ENCODE data around the gene PTCSC3. TPM values are rescaled to one million over a fixed set of nuclear protein-coding genes. Genes with fewer than 3 reads are reported as not detected.

PTCSC3 gene
- polyA plus RNA-seq, 3 donors: not detected

DNA sequence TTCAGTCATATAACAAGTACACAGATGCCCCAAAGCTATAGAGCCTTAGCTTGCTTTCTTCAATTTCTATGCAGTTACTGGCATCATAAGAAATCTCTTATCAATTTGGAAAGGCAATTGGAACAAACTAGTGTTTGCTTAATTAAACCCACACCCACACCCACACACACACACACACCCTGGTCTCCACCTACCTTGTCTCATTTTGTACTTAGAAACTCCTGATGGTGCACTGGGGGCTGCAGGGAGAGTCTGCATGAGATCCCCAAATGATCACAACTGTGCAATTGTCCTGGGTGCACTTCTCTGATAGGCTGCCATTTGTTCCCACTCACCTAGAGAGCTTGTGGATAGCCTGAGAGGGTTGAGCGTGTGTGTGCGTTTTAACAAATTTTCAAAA is 40.5 kb upstream of the PTCSC3 start:
- no peaks in the 10 kb centered on the region for H3K9me3 ChIP-seq (replicated peaks in 1 of 2; ENCODE audit: control insufficient read depth in 1 of 2, insufficient read depth in 1 of 2, low read length in 2 of 2)

DNA sequence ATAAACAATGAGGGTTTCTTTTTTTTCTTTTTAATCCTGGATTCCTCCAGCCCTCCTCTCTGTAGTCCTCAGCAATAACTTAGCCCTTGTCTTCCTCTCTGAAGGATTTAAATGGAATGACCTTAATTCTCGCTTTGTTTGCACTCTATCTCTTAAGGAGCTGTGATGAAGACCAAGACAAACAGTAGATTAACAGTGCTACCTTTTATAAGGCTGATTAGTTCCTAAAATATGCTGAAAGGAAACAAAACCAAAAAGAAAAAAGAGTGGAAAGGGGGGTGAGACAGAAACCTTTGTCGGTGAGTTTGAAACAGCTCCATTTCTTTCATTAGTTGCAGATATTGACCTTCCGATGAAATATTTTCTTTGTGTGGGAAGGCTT is 38.7 kb upstream of the PTCSC3 start:
- no peak overlapping the region for H3K4me2 ChIP-seq (replicated peaks; ENCODE audit: extremely low read depth, low read length, poor library complexity, severe bottlenecking)
- H3K36me3 Mint-ChIP-seq: no peaks in the 10 kb centered on the region
- intact Hi-C loops (cut with micrococcal nuclease): loop anchor here (10.0 kb wide), 2 partner anchors 150 to 170 kb away; no protein-coding TSS in a partner anchor

More for the DNA sequence above, 40.5 kb upstream of the PTCSC3 start:
- WGBS (ENCODE audit: insufficient coverage): no CpG with 5 or more reads among the region's 2 CpGs
- Histone ChIP-seq H3K4me3 (replicated peaks in 1 of 3; ENCODE audit: low read depth in 2 of 3, low read length in 3 of 3) (no peak overlapping the region), H4K20me1 (ENCODE audit: insufficient read depth, low read length) (no peaks in the 10 kb centered on the region), H3K4me2 (replicated peaks; ENCODE audit: extremely low read depth, low read length, poor library complexity, severe bottlenecking) (no peak overlapping the region), H3K79me2 (ENCODE audit: insufficient read depth, low read length) (no peaks in the 10 kb centered on the region), H3K4me1 (ENCODE audit: control insufficient read depth in 1 of 2, insufficient read depth in 2 of 2, low read length in 2 of 2) (no peaks in the 10 kb centered on the region), H3K27ac (ENCODE audit: low read depth in 1 of 2, low read length in 2 of 2) (no peak overlapping the region), H3K27me3 (ENCODE audit: control insufficient read depth in 2 of 2, insufficient read depth in 2 of 2, low read length in 2 of 2) (peaks cover 3 to 10% of the 10 kb centered on the region in 2 donors), H2AFZ (ENCODE audit: insufficient read depth, low read depth, low read length, poor library complexity, severe bottlenecking) (no peak overlapping the region), H3K9ac (ENCODE audit: insufficient read depth, low read length, poor library complexity, severe bottlenecking) (no peak overlapping the region), H3K36me3 (replicated peaks in 1 of 2; ENCODE audit: control insufficient read depth in 1 of 2, insufficient read depth in 2 of 2, low read length in 2 of 2) (no peaks in the 10 kb centered on the region)
- TF ChIP-seq, protein P1, sequence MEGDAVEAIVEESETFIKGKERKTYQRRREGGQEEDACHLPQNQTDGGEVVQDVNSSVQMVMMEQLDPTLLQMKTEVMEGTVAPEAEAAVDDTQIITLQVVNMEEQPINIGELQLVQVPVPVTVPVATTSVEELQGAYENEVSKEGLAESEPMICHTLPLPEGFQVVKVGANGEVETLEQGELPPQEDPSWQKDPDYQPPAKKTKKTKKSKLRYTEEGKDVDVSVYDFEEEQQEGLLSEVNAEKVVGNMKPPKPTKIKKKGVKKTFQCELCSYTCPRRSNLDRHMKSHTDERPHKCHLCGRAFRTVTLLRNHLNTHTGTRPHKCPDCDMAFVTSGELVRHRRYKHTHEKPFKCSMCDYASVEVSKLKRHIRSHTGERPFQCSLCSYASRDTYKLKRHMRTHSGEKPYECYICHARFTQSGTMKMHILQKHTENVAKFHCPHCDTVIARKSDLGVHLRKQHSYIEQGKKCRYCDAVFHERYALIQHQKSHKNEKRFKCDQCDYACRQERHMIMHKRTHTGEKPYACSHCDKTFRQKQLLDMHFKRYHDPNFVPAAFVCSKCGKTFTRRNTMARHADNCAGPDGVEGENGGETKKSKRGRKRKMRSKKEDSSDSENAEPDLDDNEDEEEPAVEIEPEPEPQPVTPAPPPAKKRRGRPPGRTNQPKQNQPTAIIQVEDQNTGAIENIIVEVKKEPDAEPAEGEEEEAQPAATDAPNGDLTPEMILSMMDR (IDR thresholded peaks at IDR 0.05): no peak
- H3K4me3 Mint-ChIP-seq: no peak overlapping the region
- intact Hi-C loops (cut with micrococcal nuclease): loop anchor here (10.0 kb wide), 2 partner anchors 148 to 168 kb away; no protein-coding TSS in a partner anchor
- no peaks in the 10 kb centered on the region for H3K36me3 Mint-ChIP-seq
- H3K27me3 Mint-ChIP-seq (ENCODE audit: low read depth in 3 of 3): peaks cover 4 to 17% (median 7%) of the 10 kb centered on the region in 3 donors
- DNase-seq: no peak
- H3K9me3 Mint-ChIP-seq: no peaks in the 10 kb centered on the region
- H3K27ac Mint-ChIP-seq: no peak overlapping the region
- no peaks in the 10 kb centered on the region for H3K4me1 Mint-ChIP-seq

More for the DNA sequence above, 38.7 kb upstream of the PTCSC3 start:
- Histone ChIP-seq H3K79me2 (ENCODE audit: insufficient read depth, low read length) (no peaks in the 10 kb centered on the region), H3K27ac (ENCODE audit: low read depth in 1 of 2, low read length in 2 of 2) (no peak overlapping the region), H3K4me1 (ENCODE audit: control insufficient read depth in 1 of 2, insufficient read depth in 2 of 2, low read length in 2 of 2) (no peaks in the 10 kb centered on the region), H3K4me3 (replicated peaks in 1 of 3; ENCODE audit: low read depth in 2 of 3, low read length in 3 of 3) (no peak overlapping the region), H4K20me1 (ENCODE audit: insufficient read depth, low read length) (no peaks in the 10 kb centered on the region), H3K9me3 (replicated peaks in 1 of 2; ENCODE audit: control insufficient read depth in 1 of 2, insufficient read depth in 1 of 2, low read length in 2 of 2) (no peaks in the 10 kb centered on the region), H3K9ac (ENCODE audit: insufficient read depth, low read length, poor library complexity, severe bottlenecking) (no peak overlapping the region), H3K27me3 (ENCODE audit: control insufficient read depth in 2 of 2, insufficient read depth in 2 of 2, low read length in 2 of 2) (peaks cover 3% of the 10 kb centered on the region in 2 donors), H2AFZ (ENCODE audit: insufficient read depth, low read depth, low read length, poor library complexity, severe bottlenecking) (no peak overlapping the region), H3K36me3 (replicated peaks in 1 of 2; ENCODE audit: control insufficient read depth in 1 of 2, insufficient read depth in 2 of 2, low read length in 2 of 2) (no peaks in the 10 kb centered on the region)
- Mint-ChIP-seq H3K4me1 (no peaks in the 10 kb centered on the region), H3K9me3 (no peaks in the 10 kb centered on the region), H3K27ac (no peak overlapping the region), H3K27me3 (ENCODE audit: low read depth in 3 of 3) (peaks cover 4 to 17% (median 5%) of the 10 kb centered on the region in 3 donors), H3K4me3 (no peak overlapping the region)
- DNase-seq: no peak
- TF ChIP-seq, protein P1 (IDR thresholded peaks at IDR 0.05): no peak
- WGBS (ENCODE audit: insufficient coverage): no CpG with 5 or more reads among the region's 3 CpGs
